ENCODE results near the gene KNOP1.

Gene KNOP1

DNA sequence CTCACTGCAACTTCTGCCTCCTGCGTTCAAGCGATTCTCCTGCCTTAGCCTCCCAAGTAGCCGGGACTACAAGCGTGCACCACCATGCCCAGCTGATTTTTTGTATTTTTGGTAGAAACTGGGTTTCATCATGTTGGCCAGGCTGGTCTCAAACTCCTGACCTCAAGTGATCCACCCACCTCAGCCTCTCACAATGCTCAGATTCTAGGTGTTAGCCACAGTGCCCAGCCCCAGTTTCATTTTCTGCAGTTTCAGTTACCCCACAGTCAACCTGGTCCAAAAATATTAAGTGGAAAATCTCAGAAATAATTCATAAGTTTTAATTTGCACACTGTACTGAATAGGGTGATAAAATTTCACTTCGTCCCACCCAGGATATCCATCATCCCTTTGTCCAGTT is 28.7 kb downstream of the KNOP1 start:
- no peaks in the 10 kb centered on the region for H3K27me3 Mint-ChIP-seq (ENCODE audit: low read depth)
- H3K27ac Mint-ChIP-seq, result no peak overlapping the region
- H3K36me3 Mint-ChIP-seq (ENCODE audit: low read depth), result peaks cover 59% of the 10 kb centered on the region
- peaks cover 8% of the 10 kb centered on the region for H3K9me3 Mint-ChIP-seq
- no peak overlapping the region for H3K4me3 Mint-ChIP-seq
- peaks cover 38% of the 10 kb centered on the region for H3K4me1 Mint-ChIP-seq
- TF ChIP-seq CTCF (IDR thresholded peaks at IDR 0.05; ENCODE audit: unreplicated experiment in 3 of 3), result no peak

DNA sequence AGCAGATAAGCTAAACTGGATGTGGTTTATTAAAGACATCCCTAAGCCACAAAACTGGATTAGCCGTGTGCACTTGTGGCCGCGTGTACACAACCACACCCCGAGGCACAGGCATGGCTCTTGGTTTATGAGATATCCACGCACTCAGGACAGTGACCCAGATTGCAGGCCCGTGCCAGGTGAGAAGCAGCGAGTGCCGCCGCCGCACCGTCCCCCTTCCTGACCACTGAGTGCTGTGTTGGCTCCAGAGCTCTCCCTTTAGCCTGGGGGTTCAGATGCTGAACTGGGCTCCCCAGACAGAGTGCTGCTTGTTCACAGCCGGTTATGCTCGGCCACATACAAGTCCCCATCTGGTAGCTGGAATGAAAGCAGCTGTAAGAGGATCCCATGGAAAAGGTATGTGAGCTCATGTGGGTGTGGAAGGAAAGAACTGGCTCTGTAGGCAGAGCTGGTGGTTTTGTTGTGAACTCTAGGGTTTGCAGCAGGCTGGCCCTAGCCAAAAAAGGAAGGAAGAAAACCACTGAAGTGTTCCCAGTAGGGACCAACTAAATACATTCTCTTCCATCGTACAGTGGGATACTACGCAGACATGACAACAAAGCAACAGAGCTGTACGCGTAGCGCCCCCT is 29.5 kb downstream of the KNOP1 start:
- Mint-ChIP-seq H3K36me3 (ENCODE audit: low read depth) (peaks cover 62% of the 10 kb centered on the region), H3K4me3 (no peak overlapping the region), H3K27ac (peak overlapping the region; percentile 16 to 52 (median 37)), H3K9me3 (peaks cover 8% of the 10 kb centered on the region), H3K4me1 (peaks cover 38% of the 10 kb centered on the region), H3K27me3 (ENCODE audit: low read depth) (no peaks in the 10 kb centered on the region)
- no peak for TF ChIP-seq CTCF (IDR thresholded peaks at IDR 0.05; ENCODE audit: unreplicated experiment in 3 of 3)

GRCh38 chr16:19687279-19687678 is 30.7 kb downstream of the KNOP1 start:
- Mint-ChIP-seq H3K4me1 (peaks cover 38% of the 10 kb centered on the region), H3K27ac (peak overlapping the region; percentile 11 to 80 (median 60)), H3K4me3 (no peak overlapping the region), H3K27me3 (ENCODE audit: low read depth) (no peaks in the 10 kb centered on the region), H3K36me3 (ENCODE audit: low read depth) (peaks cover 65% of the 10 kb centered on the region), H3K9me3 (peaks cover 8% of the 10 kb centered on the region)
- no peak for TF ChIP-seq CTCF (IDR thresholded peaks at IDR 0.05; ENCODE audit: unreplicated experiment in 3 of 3)

DNA sequence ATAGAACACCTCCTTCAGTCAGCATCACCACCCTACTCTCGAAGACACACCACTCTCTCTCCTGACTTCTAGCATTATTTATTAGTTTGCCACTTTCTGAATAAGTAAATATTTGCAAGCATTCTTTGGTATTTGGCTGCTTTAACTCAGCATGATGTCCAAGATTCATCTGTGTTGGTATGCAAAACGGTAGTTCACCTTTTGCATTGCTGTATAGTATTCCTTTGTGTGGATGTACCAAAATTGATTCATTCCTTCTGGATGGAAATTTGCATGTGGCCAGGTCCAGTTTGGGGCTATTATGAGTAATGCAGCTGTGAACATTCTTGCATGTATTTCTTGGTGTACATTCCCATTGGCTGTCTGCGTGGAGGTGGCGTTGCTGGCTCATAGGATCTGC is 32.9 kb downstream of the KNOP1 start:
- H3K9me3 Mint-ChIP-seq, result peaks cover 8% of the 10 kb centered on the region
- H3K27ac Mint-ChIP-seq, result no peak overlapping the region
- H3K4me3 Mint-ChIP-seq, result no peak overlapping the region
- TF ChIP-seq CTCF (IDR thresholded peaks at IDR 0.05; ENCODE audit: unreplicated experiment in 3 of 3), result no peak
- peaks cover 51% of the 10 kb centered on the region for H3K4me1 Mint-ChIP-seq
- H3K36me3 Mint-ChIP-seq (ENCODE audit: low read depth), result peaks cover 73% of the 10 kb centered on the region
- no peaks in the 10 kb centered on the region for H3K27me3 Mint-ChIP-seq (ENCODE audit: low read depth)

- Mint-ChIP-seq H3K9me3 (peaks cover 8% of the 10 kb centered on the region), H3K27ac (no peak overlapping the region), H3K4me1 (peaks cover 55% of the 10 kb centered on the region), H3K36me3 (ENCODE audit: low read depth) (peaks cover 79% of the 10 kb centered on the region), H3K27me3 (ENCODE audit: low read depth) (no peaks in the 10 kb centered on the region), H3K4me3 (no peak overlapping the region)
- TF ChIP-seq CTCF (IDR thresholded peaks at IDR 0.05; ENCODE audit: unreplicated experiment in 3 of 3), result no peak
Observed at GRCh38 chr16:19683453-19684236, 34.4 kb downstream of the KNOP1 start.

All from nephron (organoid).